ENCODE measurements around the gene SLC17A9. TPM values are rescaled to one million over a fixed set of nuclear protein-coding genes. Genes with fewer than 3 reads are reported as not detected.

The SLC17A9 gene
- total and polyA plus RNA-seq, 4 donors = 2.4 to 17.3 (median 9.6) TPM

- H3K27me3 ChIP-seq (ENCODE audit: control insufficient read depth in 3 of 3, insufficient read depth in 3 of 3, low read length in 2 of 3) = peaks cover 32 to 48% (median 36%) of the 10 kb centered on the region in 3 donors
- H3K27ac ChIP-seq (ENCODE audit: low read depth in 1 of 2, low read length in 1 of 2) = no peak overlapping the region
- no peaks in the 10 kb centered on the region for H3K36me3 ChIP-seq (ENCODE audit: control insufficient read depth in 4 of 4, insufficient read depth in 4 of 4, low read length in 4 of 4)
- DNase-seq = no peak
- peaks cover 0 to 21% (median 4%) of the 10 kb centered on the region in 4 donors for H3K9me3 ChIP-seq (ENCODE audit: control insufficient read depth in 4 of 4, insufficient read depth in 3 of 4, low read length in 3 of 4)
- TF ChIP-seq CTCF (IDR thresholded peaks at IDR 0.05; ENCODE audit: control extremely low read depth, extremely low read depth) = no peak
- no peaks in the 10 kb centered on the region for H3K4me1 ChIP-seq (ENCODE audit: control insufficient read depth in 5 of 5, insufficient read depth in 5 of 5, low read length in 5 of 5)
- no peak overlapping the region for H3K9ac ChIP-seq (ENCODE audit: insufficient read depth in 1 of 2, low read length in 2 of 2)
- 88 to 91% methylated on average over 25 of the region's 25 CpGs for WGBS, 2 donors
- H3K4me3 ChIP-seq = no peak overlapping the region
- no peak for ATAC-seq (ENCODE audit: insufficient read depth, low FRiP score)
Measured at GRCh38 chr20:63017826-63018411, 65.4 kb downstream of the SLC17A9 start.

Other genes starting within 250 kb of the SLC17A9 start
- 1 to 10 TPM in 1 of 2 donors, under 1 TPM in 1; 0.46 to 1.1 TPM for gene NTSR1, start 243.9 kb upstream of the SLC17A9 start, total RNA-seq
- gene NTSR1, start 243.9 kb upstream of the SLC17A9 start, polyA plus RNA-seq = 1 to 10 TPM in 1 of 2 donors, under 1 TPM in 1; 0.02 to 3.7 TPM
- 10 to 100 TPM in 1 of 2 donors, 1 to 10 TPM in 1; 7.5 to 12.5 TPM for gene MRGBP, start 156.2 kb upstream of the SLC17A9 start, total RNA-seq
- 10 to 100 TPM in 1 of 2 donors, 1 to 10 TPM in 1; 7.4 to 10.3 TPM for gene MRGBP, start 156.2 kb upstream of the SLC17A9 start, polyA plus RNA-seq
- 10 to 100 TPM; 38.0 to 60.6 TPM for gene OGFR, start 147.9 kb upstream of the SLC17A9 start, total RNA-seq
- gene OGFR, start 147.9 kb upstream of the SLC17A9 start, polyA plus RNA-seq = 10 to 100 TPM; 67.2 to 73.1 TPM
- 10 to 100 TPM in 1 of 2 donors, under 1 TPM in 1; 0.55 to 26.1 TPM for gene COL9A3, start 135.7 kb upstream of the SLC17A9 start, total RNA-seq
- gene COL9A3, start 135.7 kb upstream of the SLC17A9 start, polyA plus RNA-seq = 1 to 10 TPM; 3.7 to 4.2 TPM
- gene TCFL5, start 90.9 kb upstream of the SLC17A9 start, total RNA-seq = 1 to 10 TPM; 8.2 to 8.6 TPM
- 1 to 10 TPM; 3.8 to 3.9 TPM for gene TCFL5, start 90.9 kb upstream of the SLC17A9 start, polyA plus RNA-seq
- 10 to 100 TPM; 50.4 to 71.2 TPM for gene DIDO1, start 26.2 kb upstream of the SLC17A9 start, total RNA-seq
- gene DIDO1, start 26.2 kb upstream of the SLC17A9 start, polyA plus RNA-seq = 10 to 100 TPM; 19.6 to 21.2 TPM
- 10 to 100 TPM; 31.2 to 35.4 TPM for gene GID8, start 14.6 kb upstream of the SLC17A9 start, total RNA-seq
- 10 to 100 TPM; 11.0 to 16.2 TPM for gene GID8, start 14.6 kb upstream of the SLC17A9 start, polyA plus RNA-seq
- not detected for gene BHLHE23, start 54.3 kb downstream of the SLC17A9 start, total RNA-seq
- not detected for gene BHLHE23, start 54.3 kb downstream of the SLC17A9 start, polyA plus RNA-seq